ENCODE results near the gene PRDM15. TPM values are rescaled to one million over a fixed set of nuclear protein-coding genes. Genes with fewer than 3 reads are reported as not detected.

Gene PRDM15
- total RNA-seq, 1 experiment from 2014 or later: 16.7 TPM

- ChIA-PET POLR2A (ENCODE audit: low non-redundant PET) (no interaction called here), CTCF (no interaction called here)
- TF ChIP-seq CTCF (conservative IDR thresholded peaks at IDR 0.05; ENCODE audit: low read depth, low read length) (no peak), EZH2 (IDR thresholded peaks at IDR 0.05; ENCODE audit: borderline replicate concordance, low read depth, low read length, poor library complexity, severe bottlenecking) (no peak)
- DNase-seq (ENCODE audit: low spot score): no peak
- no peak overlapping the region for H3K4me3 ChIP-seq (ENCODE audit: low read depth, low read length, poor library complexity, severe bottlenecking)
- H3K4me1 ChIP-seq (ENCODE audit: insufficient read depth, low read length, poor library complexity, severe bottlenecking): peaks cover 6% of the 10 kb centered on the region
- H3K36me3 ChIP-seq (ENCODE audit: insufficient read depth, low read length, poor library complexity, severe bottlenecking): no peaks in the 10 kb centered on the region
- intact Hi-C loops (cut with micrococcal nuclease; ENCODE audit: unreplicated experiment): no loop called here
- H3K27ac ChIP-seq (ENCODE audit: low read depth, low read length, poor library complexity, severe bottlenecking): no peak overlapping the region
- H3K9me3 ChIP-seq (ENCODE audit: low read depth, low read length, poor library complexity, severe bottlenecking): no peaks in the 10 kb centered on the region
- no peaks in the 10 kb centered on the region for H3K27me3 ChIP-seq (replicated peaks; ENCODE audit: insufficient read depth, low read depth, low read length, poor library complexity)
- no TSS peak for BruUV-seq (replicated peaks)
Observed at GRCh38 chr21:41892726-41893125, 13.6 kb upstream of the PRDM15 start.

- no TSS peak for BruUV-seq (replicated peaks)
- Histone ChIP-seq H3K4me3 (ENCODE audit: low read depth, low read length, poor library complexity, severe bottlenecking) (no peak overlapping the region), H3K9me3 (ENCODE audit: low read depth, low read length, poor library complexity, severe bottlenecking) (no peaks in the 10 kb centered on the region), H3K4me1 (ENCODE audit: insufficient read depth, low read length, poor library complexity, severe bottlenecking) (no peaks in the 10 kb centered on the region), H3K27me3 (replicated peaks; ENCODE audit: insufficient read depth, low read depth, low read length, poor library complexity) (no peaks in the 10 kb centered on the region), H3K27ac (ENCODE audit: low read depth, low read length, poor library complexity, severe bottlenecking) (no peak overlapping the region), H3K36me3 (ENCODE audit: insufficient read depth, low read length, poor library complexity, severe bottlenecking) (no peaks in the 10 kb centered on the region)
- no peak for TF ChIP-seq CTCF (conservative IDR thresholded peaks at IDR 0.05; ENCODE audit: low read depth, low read length)
- TF ChIP-seq EZH2 (IDR thresholded peaks at IDR 0.05; ENCODE audit: borderline replicate concordance, low read depth, low read length, poor library complexity, severe bottlenecking): no peak
- DNase-seq (ENCODE audit: low spot score): no peak
- intact Hi-C loops (cut with micrococcal nuclease; ENCODE audit: unreplicated experiment): no loop called here
- CTCF ChIA-PET: no interaction called here
- POLR2A ChIA-PET (ENCODE audit: low non-redundant PET): no interaction called here
Observed at GRCh38 chr21:41891132-41891531, 12.0 kb upstream of the PRDM15 start.

GRCh38 chr21:41890355-41890754 lies 11.2 kb upstream of the PRDM15 start:
- intact Hi-C loops (cut with micrococcal nuclease; ENCODE audit: unreplicated experiment): no loop called here
- H3K27me3 ChIP-seq (replicated peaks; ENCODE audit: insufficient read depth, low read depth, low read length, poor library complexity): no peaks in the 10 kb centered on the region
- H3K36me3 ChIP-seq (ENCODE audit: insufficient read depth, low read length, poor library complexity, severe bottlenecking): no peaks in the 10 kb centered on the region
- H3K27ac ChIP-seq (ENCODE audit: low read depth, low read length, poor library complexity, severe bottlenecking): no peak overlapping the region
- ChIA-PET CTCF (no interaction called here), POLR2A (ENCODE audit: low non-redundant PET) (no interaction called here)
- no peaks in the 10 kb centered on the region for H3K9me3 ChIP-seq (ENCODE audit: low read depth, low read length, poor library complexity, severe bottlenecking)
- H3K4me3 ChIP-seq (ENCODE audit: low read depth, low read length, poor library complexity, severe bottlenecking): no peak overlapping the region
- TF ChIP-seq CTCF (conservative IDR thresholded peaks at IDR 0.05; ENCODE audit: low read depth, low read length) (no peak), EZH2 (IDR thresholded peaks at IDR 0.05; ENCODE audit: borderline replicate concordance, low read depth, low read length, poor library complexity, severe bottlenecking) (no peak)
- BruUV-seq (replicated peaks): no TSS peak
- DNase-seq (ENCODE audit: low spot score): no peak
- no peaks in the 10 kb centered on the region for H3K4me1 ChIP-seq (ENCODE audit: insufficient read depth, low read length, poor library complexity, severe bottlenecking)

Measured in A673 (cell line).